SU-DHL-6 (cell line): ENCODE measurements around the gene ACTG1.

Experiments
- H2AFZ ChIP-seq: fragments of 200-600 bp; sonication (generic); 2 replicates; pipeline ENCODE4 v1.6.1; 2014; ENCODE audit warnings: low read depth, mild to moderate bottlenecking, moderate library complexity, mixed read lengths, antibody characterized with exemption, low read length; ENCODE audit not compliant: severe bottlenecking
- H3F3A ChIP-seq: fragments of 200-600 bp; shearing (Covaris generic); 2 replicates; pipeline ENCODE4 v1.6.0; 2016; ENCODE audit warnings: antibody characterized with exemption, mild to moderate bottlenecking; ENCODE audit not compliant: insufficient read depth
- H3K27ac ChIP-seq: fragments of 200-600 bp; sonication (generic); 2 replicates; pipeline ENCODE4 v1.5.1; 2016; ENCODE audit warnings: low read depth, mild to moderate bottlenecking, low read length, moderate library complexity, mixed read lengths
- H3K27me3 ChIP-seq: fragments of 200-600 bp; sonication (generic), shearing (Covaris generic); 2 replicates; pipeline ENCODE4 v1.6.0; 2014; ENCODE audit warnings: mild to moderate bottlenecking, low read length
- H3K36me3 ChIP-seq: fragments of 200-600 bp; sonication (generic); 2 replicates; pipeline ENCODE4 v1.6.1; 2014; ENCODE audit warnings: mild to moderate bottlenecking, low read length, mixed read lengths
- H3K4me2 ChIP-seq: fragments of 300-600, 200-600 bp; shearing (Covaris generic), sonication (generic); 2 replicates; pipeline ENCODE4 v1.6.0; 2014; ENCODE audit warnings: low read length, low read depth, mild to moderate bottlenecking; ENCODE audit not compliant: poor library complexity, severe bottlenecking
- H3K4me3 ChIP-seq: fragments of 200-600 bp; sonication (generic); 2 replicates; pipeline ENCODE4 v1.5.1; 2014; ENCODE audit warnings: antibody characterized with exemption, low read length, mild to moderate bottlenecking, mixed read lengths; ENCODE audit not compliant: insufficient read depth, poor library complexity, severe bottlenecking
- H3K79me2 ChIP-seq: fragments of 200-600 bp; sonication (generic); 2 replicates; pipeline ENCODE4 v1.6.1; 2014; ENCODE audit warnings: mild to moderate bottlenecking, low read length, moderate library complexity; ENCODE audit not compliant: insufficient read depth
- H3K9ac ChIP-seq: fragments of 200-600 bp; sonication (generic); 2 replicates; pipeline ENCODE4 v1.7.0; 2014; ENCODE audit warnings: mild to moderate bottlenecking, low read length
- H3K9me2 ChIP-seq: fragments of 200-600 bp; sonication (generic); replicated peaks from 2 replicates; pipeline ENCODE4 v1.6.1; 2014; ENCODE audit warnings: low read length; ENCODE audit not compliant: insufficient read depth
- H3K9me3 ChIP-seq: fragments of 200-600 bp; sonication (generic); 2 replicates; pipeline ENCODE4 v1.6.1; 2014; ENCODE audit warnings: low read length, mixed read lengths; ENCODE audit not compliant: insufficient read depth
- H4K20me1 ChIP-seq: fragments of 200-600 bp; sonication (generic); 2 replicates; pipeline ENCODE4 v1.6.1; 2014; ENCODE audit warnings: low read depth, mild to moderate bottlenecking, antibody characterized with exemption, low read length, moderate library complexity, mixed read lengths
- EZH2phosphoT487 ChIP-seq: fragments of 200-600 bp; sonication (generic), shearing (Covaris generic); conservative IDR thresholded peaks from 2 replicates; pipeline ENCODE4 v1.6.1; 2018; ENCODE audit warnings: mild to moderate bottlenecking, antibody characterized with exemption, low read length, moderate library complexity, mixed read lengths
- TF ChIP-seq, protein P1 (sequence below): fragments of 200-600 bp; sonication (generic); IDR thresholded peaks from one replicate; pipeline ENCODE4 v1.5.1; 2017; ENCODE audit warnings: antibody characterized with exemption, mild to moderate bottlenecking, low read length, moderate library complexity; ENCODE audit not compliant: insufficient read depth, poor library complexity, severe bottlenecking

Gene ACTG1

DNA sequence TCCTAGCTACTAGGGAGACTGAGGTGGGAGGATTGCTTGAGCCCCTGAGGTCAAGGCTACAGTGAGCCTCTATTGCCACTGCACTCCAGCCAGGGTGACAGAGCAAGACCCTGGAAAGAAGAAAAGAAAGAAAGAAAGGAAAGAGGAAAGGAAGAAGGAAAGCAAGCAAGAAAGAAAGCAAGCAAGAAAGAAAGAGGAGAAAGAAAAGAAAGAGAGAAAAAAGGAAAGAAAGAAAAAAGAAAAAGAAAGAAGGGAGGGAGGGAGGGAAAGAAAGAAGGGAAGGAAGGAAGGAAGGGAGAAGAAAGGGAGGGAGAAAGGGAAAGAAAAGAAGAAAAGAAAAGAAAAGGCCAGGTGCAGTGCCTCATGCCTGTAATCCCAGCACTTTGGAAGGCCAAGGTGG is 9.0 kb downstream of the ACTG1 start:
- TF ChIP-seq, protein P1, sequence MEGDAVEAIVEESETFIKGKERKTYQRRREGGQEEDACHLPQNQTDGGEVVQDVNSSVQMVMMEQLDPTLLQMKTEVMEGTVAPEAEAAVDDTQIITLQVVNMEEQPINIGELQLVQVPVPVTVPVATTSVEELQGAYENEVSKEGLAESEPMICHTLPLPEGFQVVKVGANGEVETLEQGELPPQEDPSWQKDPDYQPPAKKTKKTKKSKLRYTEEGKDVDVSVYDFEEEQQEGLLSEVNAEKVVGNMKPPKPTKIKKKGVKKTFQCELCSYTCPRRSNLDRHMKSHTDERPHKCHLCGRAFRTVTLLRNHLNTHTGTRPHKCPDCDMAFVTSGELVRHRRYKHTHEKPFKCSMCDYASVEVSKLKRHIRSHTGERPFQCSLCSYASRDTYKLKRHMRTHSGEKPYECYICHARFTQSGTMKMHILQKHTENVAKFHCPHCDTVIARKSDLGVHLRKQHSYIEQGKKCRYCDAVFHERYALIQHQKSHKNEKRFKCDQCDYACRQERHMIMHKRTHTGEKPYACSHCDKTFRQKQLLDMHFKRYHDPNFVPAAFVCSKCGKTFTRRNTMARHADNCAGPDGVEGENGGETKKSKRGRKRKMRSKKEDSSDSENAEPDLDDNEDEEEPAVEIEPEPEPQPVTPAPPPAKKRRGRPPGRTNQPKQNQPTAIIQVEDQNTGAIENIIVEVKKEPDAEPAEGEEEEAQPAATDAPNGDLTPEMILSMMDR, result no peak
- no peak for TF ChIP-seq EZH2phosphoT487
- Histone ChIP-seq H3K36me3 (no peaks in the 10 kb centered on the region), H3K9me3 (no peaks in the 10 kb centered on the region), H2AFZ (no peak overlapping the region), H3K27ac (no peak overlapping the region), H3K4me2 (no peak overlapping the region), H3F3A (peaks cover 15% of the 10 kb centered on the region), H3K4me3 (no peak overlapping the region), H3K9ac (no peak overlapping the region), H3K79me2 (no peaks in the 10 kb centered on the region), H3K27me3 (no peaks in the 10 kb centered on the region), H3K9me2 (no peaks in the 10 kb centered on the region), H4K20me1 (no peaks in the 10 kb centered on the region)

DNA sequence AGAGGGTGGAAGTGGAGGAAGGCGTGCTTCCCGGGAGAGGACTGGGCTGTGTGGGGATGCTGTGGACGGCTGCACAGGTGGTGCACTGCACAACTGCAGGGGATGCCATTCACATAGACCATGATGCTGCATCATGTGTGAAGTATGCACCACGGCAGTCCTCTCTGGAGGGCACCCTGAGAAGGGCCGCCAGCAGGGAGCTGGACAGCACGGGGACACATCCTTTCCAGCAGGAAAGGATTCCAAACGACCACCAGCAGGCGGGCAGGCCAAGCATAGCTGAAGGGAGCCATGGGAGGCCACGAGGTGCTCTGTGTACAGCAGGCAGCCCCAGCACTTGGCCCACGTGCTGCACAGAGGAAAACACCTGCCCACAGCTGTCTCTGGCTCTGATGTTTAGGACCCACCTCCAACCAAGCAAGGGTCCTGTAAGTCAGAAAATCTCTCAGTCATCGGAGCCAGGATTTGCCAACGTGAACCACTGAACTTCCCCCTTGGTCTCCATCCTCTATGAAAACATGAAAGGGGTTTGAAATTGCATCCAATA is 10.1 kb downstream of the ACTG1 start:
- H2AFZ ChIP-seq, result no peak overlapping the region
- peaks cover 4% of the 10 kb centered on the region for H3F3A ChIP-seq
- no peaks in the 10 kb centered on the region for H3K9me2 ChIP-seq
- no peak overlapping the region for H3K4me2 ChIP-seq
- H3K9me3 ChIP-seq, result no peaks in the 10 kb centered on the region
- H3K9ac ChIP-seq, result no peak overlapping the region
- H3K36me3 ChIP-seq, result no peaks in the 10 kb centered on the region
- no peak overlapping the region for H3K4me3 ChIP-seq
- TF ChIP-seq EZH2phosphoT487, result no peak
- TF ChIP-seq, protein P1, result no peak
- no peaks in the 10 kb centered on the region for H4K20me1 ChIP-seq
- H3K27me3 ChIP-seq, result no peaks in the 10 kb centered on the region
- no peaks in the 10 kb centered on the region for H3K79me2 ChIP-seq
- H3K27ac ChIP-seq, result no peak overlapping the region

DNA sequence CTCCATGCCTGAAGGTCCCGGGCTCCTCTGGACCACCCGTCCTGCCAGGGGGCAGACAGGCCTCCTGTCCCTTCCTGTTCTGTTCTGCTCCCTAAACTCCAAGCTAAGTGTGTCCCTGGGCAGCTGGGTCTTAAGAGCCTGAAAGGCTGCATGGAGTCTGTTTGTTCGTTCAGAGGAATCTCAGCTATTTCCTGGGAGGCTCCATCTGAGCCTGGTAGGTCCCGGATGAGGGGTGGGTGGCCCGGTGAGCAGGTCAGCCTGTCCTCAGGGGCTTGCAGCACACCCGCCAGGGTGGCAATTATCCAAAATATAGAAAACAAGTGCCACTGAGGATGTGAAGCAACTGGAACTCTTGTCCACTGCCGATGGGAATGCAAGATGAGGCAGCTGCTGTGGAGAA is 12.6 kb downstream of the ACTG1 start:
- no peak overlapping the region for H3K4me2 ChIP-seq
- no peaks in the 10 kb centered on the region for H3K9me2 ChIP-seq
- no peaks in the 10 kb centered on the region for H3K9me3 ChIP-seq
- H4K20me1 ChIP-seq, result no peaks in the 10 kb centered on the region
- H3K27ac ChIP-seq, result no peak overlapping the region
- H2AFZ ChIP-seq, result no peak overlapping the region
- TF ChIP-seq EZH2phosphoT487, result no peak
- TF ChIP-seq, protein P1, result no peak
- no peaks in the 10 kb centered on the region for H3K79me2 ChIP-seq
- no peaks in the 10 kb centered on the region for H3F3A ChIP-seq
- no peak overlapping the region for H3K9ac ChIP-seq
- H3K27me3 ChIP-seq, result no peaks in the 10 kb centered on the region
- no peak overlapping the region for H3K4me3 ChIP-seq
- H3K36me3 ChIP-seq, result no peaks in the 10 kb centered on the region

DNA sequence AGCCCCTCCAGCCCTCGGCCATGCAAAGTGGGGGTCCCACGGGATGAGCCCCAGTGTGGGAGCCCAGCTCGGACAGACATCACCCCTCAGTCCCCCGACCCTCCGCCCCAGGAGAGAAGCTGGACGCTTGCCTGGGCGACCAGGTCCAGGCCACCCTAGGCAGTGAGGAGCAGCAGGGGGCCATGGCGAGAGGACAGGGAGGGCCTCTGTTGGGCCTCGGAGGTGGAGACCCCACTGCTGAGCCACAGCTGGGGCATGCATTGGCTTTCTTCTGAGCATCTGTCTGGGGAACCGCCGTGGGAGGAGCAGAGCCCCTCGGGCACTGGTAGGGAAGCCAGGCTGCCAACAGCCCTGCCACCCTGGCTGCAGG is 13.0 kb downstream of the ACTG1 start:
- H3K36me3 ChIP-seq, result no peaks in the 10 kb centered on the region
- H3F3A ChIP-seq, result no peaks in the 10 kb centered on the region
- no peak for TF ChIP-seq EZH2phosphoT487
- H3K4me2 ChIP-seq, result no peak overlapping the region
- no peaks in the 10 kb centered on the region for H4K20me1 ChIP-seq
- no peak overlapping the region for H2AFZ ChIP-seq
- H3K4me3 ChIP-seq, result no peak overlapping the region
- no peaks in the 10 kb centered on the region for H3K9me3 ChIP-seq
- H3K9me2 ChIP-seq, result no peaks in the 10 kb centered on the region
- no peaks in the 10 kb centered on the region for H3K27me3 ChIP-seq
- H3K9ac ChIP-seq, result no peak overlapping the region
- no peak overlapping the region for H3K27ac ChIP-seq
- H3K79me2 ChIP-seq, result no peaks in the 10 kb centered on the region
